Left lung (tissue), 10 donors: ENCODE results near the gene CCDC92. TPM values are rescaled to one million over a fixed set of nuclear protein-coding genes. Genes with fewer than 3 reads are reported as not detected.
A peak's percentile ranks its signal among the peaks of the same experiment; 100 is the strongest.

Experiments used
- ATAC-seq: fragments of 200-7000 bp; cut with Tn5 transposase; one replicate; pipeline ENCODE4 v1.9.1; 2020; ENCODE audit warnings: moderate library complexity
- DNase-seq, 4 donors: peaks; one replicate each; pipeline ENCODE4 v3.0.0-alpha.2; 2013 to 2020
- H3K27ac ChIP-seq, 2 donors: fragments of 200-600 bp; sonication (generic) in 1 of 2; one replicate each; pipeline versions ENCODE4 v1.5.0 to v1.8.0; 2020 to 2021
- H3K27me3 ChIP-seq, 2 donors: fragments of 200-600 bp; sonication (generic) in 1 of 2; one replicate each; pipeline versions ENCODE4 v1.5.0 to v1.8.0; 2020 to 2021
- H3K36me3 ChIP-seq, 2 donors: fragments of 200-600 bp; sonication (generic) in 1 of 2; one replicate each; pipeline versions ENCODE4 v1.5.0 to v1.8.0; 2020 to 2021
- H3K4me1 ChIP-seq, 2 donors: fragments of 200-600 bp; one replicate each; pipeline ENCODE4 v1.8.0; 2021
- H3K4me3 ChIP-seq, 2 donors: fragments of 200-600 bp; sonication (generic) in 1 of 2; one replicate each; pipeline versions ENCODE4 v1.5.0 to v1.8.0; 2020 to 2021; ENCODE audit warnings: mild to moderate bottlenecking in 1 of 2
- H3K9me3 ChIP-seq, 2 donors: fragments of 200-600 bp; sonication (generic) in 1 of 2; one replicate each; pipeline versions ENCODE4 v1.5.0 to v1.8.0; 2020 to 2021
- intact Hi-C, 2 donors: fragments of 100-400 bp; cut with DNase I; formaldehyde crosslinking; loops; one replicate each; pipeline versions ENCODE4 v1.11.2 to v1.14.2; 2022
- polyA plus RNA-seq, 6 donors: library from polyadenylated mRNA; unstranded; fragments of 120-200 nt; gene quantifications; one replicate each; pipeline ENCODE4 v1.2.1, GENCODE V29; 2013; ENCODE audit not compliant: insufficient read length in 6 of 6
- total RNA-seq, 2 donors: library from RNA; stranded (reverse); fragmentation: NEBNext Ultra II Directional; extraction: Animal tissue kit (Norgen Biotek cat#: 25700); gene quantifications; one replicate each; pipeline ENCODE4 v1.2.1, GENCODE V29; 2021
- TF ChIP-seq, protein P1 (sequence below), 2 donors: fragments of 200-600 bp; sonication (generic) in 1 of 2; IDR thresholded peaks; one replicate each; pipeline versions ENCODE4 v1.5.0 to v1.8.0; 2021; ENCODE audit warnings: antibody characterized with exemption in 2 of 2
- donor health status: DM: no; HTN: yes; CAD: no.
- donor health status: DM: no; HTN: no; CAD: no.

Gene CCDC92
- total and polyA plus RNA-seq, 8 donors, result 40.2 to 68.7 (median 58.1) TPM

DNA sequence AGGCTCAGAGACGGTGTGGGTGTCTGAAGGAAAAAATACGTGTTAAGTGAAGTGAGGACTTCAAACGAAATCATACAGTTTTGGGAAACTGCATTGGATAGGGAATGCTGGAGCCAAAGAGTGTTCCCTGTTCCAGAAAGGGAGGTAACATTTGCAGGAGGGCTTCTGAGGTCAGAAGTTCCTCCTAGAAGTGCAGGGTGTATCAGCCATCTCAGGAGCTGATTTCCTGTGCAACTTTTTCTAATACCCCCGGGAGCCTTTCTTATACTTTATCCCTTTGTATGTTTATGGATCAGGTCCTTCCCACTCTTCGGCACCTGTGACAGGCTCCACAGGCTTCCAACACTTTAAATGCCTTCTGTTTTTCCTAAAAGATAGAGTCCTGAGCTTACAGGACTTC lies 25.3 kb upstream of the CCDC92 start:
- Histone ChIP-seq H3K36me3 (peaks cover 0 to 26% of the 10 kb centered on the region in 2 donors), H3K9me3 (no peaks in the 10 kb centered on the region), H3K27ac (no peak overlapping the region), H3K4me1 (peaks cover 6 to 23% of the 10 kb centered on the region in 2 donors), H3K4me3 (no peak overlapping the region), H3K27me3 (no peaks in the 10 kb centered on the region)
- DNase-seq (no peak), ATAC-seq (no peak)
- intact Hi-C loops, result no loop called here
- TF ChIP-seq, protein P1, sequence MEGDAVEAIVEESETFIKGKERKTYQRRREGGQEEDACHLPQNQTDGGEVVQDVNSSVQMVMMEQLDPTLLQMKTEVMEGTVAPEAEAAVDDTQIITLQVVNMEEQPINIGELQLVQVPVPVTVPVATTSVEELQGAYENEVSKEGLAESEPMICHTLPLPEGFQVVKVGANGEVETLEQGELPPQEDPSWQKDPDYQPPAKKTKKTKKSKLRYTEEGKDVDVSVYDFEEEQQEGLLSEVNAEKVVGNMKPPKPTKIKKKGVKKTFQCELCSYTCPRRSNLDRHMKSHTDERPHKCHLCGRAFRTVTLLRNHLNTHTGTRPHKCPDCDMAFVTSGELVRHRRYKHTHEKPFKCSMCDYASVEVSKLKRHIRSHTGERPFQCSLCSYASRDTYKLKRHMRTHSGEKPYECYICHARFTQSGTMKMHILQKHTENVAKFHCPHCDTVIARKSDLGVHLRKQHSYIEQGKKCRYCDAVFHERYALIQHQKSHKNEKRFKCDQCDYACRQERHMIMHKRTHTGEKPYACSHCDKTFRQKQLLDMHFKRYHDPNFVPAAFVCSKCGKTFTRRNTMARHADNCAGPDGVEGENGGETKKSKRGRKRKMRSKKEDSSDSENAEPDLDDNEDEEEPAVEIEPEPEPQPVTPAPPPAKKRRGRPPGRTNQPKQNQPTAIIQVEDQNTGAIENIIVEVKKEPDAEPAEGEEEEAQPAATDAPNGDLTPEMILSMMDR (IDR thresholded peaks at IDR 0.05), result no peak

DNA sequence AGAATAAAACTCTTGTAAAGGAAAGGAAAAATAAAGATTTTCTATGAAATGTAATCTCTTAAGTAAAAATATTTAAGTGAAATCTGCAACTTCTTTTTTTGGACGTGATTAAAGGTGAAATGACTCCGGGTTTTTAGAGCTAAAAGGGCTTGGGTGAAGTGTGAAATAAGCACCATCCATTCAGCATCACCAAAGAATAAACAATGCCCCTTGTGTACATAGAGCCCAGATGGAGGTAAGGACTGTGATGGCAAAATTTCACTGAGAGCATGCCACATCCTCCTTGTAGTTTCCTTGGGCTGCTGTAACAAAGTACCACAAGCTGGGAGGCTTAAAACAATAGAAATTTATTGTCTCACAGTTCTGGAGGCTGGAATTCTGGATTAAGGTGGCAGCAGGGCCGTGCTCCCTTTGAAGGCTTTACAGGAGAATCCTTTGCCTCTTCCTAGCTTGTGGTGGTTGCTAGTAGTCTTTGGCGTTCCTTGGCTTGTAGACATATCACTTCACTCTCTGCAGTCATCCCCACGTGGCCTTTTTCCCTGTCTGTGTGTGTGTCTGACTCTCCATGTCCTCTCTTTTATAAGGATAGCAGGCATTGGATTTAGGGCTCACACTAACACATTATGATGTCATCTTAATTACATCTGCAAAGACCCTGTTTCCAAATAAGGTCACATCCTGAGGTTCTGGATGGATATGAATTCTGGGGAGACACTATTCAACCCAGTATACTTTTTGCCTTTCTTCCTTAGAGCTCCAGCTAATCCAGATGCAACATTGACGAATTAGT lies 24.6 kb upstream of the CCDC92 start:
- Histone ChIP-seq H3K4me1 (peaks cover 3 to 21% of the 10 kb centered on the region in 2 donors), H3K27me3 (no peaks in the 10 kb centered on the region), H3K9me3 (no peaks in the 10 kb centered on the region), H3K36me3 (peaks cover 0 to 31% of the 10 kb centered on the region in 2 donors), H3K4me3 (no peak overlapping the region), H3K27ac (no peak overlapping the region)
- intact Hi-C loops, result no loop called here
- TF ChIP-seq, protein P1 (IDR thresholded peaks at IDR 0.05), result no peak
- no peak for ATAC-seq
- DNase-seq, result no peak

DNA sequence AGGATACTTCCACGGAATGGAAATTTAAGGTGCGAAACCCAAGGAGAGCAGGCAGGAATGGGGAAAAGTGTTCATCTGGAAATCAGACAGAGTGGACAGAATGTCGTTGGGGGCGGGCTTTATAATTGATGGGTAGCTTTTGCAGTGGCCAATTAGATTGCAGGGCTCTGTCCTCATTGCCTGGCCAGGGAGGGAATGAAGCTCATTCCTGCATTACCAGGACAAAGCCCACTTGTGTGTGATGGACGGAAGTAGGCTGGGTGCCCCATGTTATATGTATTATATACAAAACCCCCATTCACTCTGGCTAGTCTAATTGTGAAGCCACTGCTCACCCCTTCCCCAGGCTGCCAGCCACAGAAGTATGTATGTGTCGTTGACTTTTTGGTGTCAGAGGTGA lies 23.9 kb upstream of the CCDC92 start:
- H3K27me3 ChIP-seq, result no peaks in the 10 kb centered on the region
- no peaks in the 10 kb centered on the region for H3K9me3 ChIP-seq
- TF ChIP-seq, protein P1 (IDR thresholded peaks at IDR 0.05), result no peak
- DNase-seq (no peak), ATAC-seq (no peak)
- intact Hi-C loops, result no loop called here
- peaks cover 0 to 25% of the 10 kb centered on the region in 2 donors for H3K36me3 ChIP-seq
- peaks cover under 1 to 21% of the 10 kb centered on the region in 2 donors for H3K4me1 ChIP-seq
- no peak overlapping the region for H3K4me3 ChIP-seq
- H3K27ac ChIP-seq, result no peak overlapping the region

DNA sequence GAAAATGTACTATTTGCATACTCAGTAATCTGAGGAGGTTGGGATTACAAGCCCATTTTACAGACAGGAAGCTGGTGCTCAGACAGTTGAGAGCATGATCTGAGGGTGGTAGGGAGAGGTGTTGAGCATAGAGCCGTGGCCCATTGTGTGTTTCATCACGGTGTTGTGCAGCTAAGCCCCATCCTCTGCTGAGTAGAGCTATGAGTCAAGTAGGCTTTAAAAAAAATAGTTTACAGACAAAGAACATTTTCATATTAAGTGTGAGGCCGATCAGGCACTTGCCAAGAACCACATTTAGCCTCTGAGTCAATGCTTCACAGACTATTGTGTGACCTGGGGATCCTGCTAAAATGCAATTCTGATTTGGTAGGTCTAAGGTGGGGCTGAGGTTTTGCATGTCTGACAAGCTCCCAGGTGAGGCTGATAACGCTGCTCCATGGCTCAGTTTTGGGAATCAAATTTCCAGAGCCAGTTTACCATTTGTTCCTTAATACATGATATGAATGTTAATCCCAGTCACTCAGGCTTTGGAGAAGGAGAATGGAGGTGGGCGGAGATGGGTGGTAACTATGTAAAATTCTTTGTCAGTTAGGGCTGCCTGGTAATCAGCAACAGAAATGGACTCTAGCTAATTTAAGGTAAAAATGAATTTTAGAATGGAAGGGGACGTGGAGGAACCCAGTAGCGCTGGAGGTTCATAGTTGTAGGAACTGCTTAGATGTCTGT lies 22.6 kb upstream of the CCDC92 start:
- Histone ChIP-seq H3K4me3 (no peak overlapping the region), H3K9me3 (no peaks in the 10 kb centered on the region), H3K36me3 (peaks cover 0 to 17% of the 10 kb centered on the region in 2 donors), H3K27me3 (no peaks in the 10 kb centered on the region), H3K27ac (no peak overlapping the region), H3K4me1 (peaks cover 15 to 23% of the 10 kb centered on the region in 2 donors)
- intact Hi-C loops, result no loop called here
- TF ChIP-seq, protein P1 (IDR thresholded peaks at IDR 0.05), result no peak
- no peak for DNase-seq
- peak; percentile 56 for ATAC-seq
